Measurements from ENCODE around the gene KRTAP10-12. TPM values are rescaled to one million over a fixed set of nuclear protein-coding genes. Genes with fewer than 3 reads are reported as not detected.

Gene KRTAP10-12
- polyA plus RNA-seq, 1 experiment, result not detected

DNA sequence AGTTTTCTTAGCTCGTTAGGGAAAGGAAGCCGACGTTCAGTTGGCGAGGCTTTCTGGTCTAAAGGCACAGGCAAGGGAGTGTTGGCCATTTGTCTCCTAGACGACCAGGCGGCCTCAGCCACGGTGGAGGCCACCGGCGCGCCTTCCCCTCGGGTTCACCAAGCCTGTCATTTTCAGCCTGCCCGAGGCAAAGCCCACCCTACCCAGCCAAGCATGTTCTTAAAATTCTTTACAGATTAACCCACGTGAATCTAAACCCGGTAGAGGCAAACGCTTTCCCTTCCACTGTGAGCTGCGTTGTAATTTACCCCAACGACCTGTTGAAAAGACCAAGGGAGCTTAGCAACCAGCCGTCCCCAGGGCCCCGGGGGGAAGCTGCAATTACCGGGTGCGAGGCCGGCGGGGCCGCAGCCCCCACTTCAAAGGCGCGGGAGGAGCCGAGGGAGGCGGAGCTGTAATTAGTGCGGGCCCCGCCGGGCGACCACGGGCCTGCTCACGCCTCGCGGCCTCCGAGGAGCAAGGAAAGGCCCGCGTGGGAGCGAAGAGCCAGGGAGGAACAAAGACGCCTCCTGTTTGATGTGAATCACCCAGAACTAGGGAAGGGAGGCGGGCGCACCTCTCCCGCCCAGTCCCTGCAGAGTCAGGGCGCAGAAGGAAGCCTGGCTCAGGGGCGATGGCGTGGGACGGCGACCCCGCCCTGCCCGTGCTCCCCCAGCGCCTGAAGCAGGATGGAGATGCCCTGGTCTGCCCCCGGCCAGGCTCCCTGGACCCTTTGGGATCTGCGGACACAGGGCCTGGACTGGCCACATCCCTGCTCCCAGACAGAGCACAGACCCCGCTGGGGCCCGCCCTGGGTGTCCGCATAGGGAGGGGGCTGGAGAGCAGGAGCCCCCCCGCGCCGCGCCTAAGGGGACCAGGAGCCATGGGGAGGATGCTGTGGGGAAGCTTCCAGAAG lies 26.5 kb downstream of the KRTAP10-12 start:
- POLR2A ChIA-PET, result no interaction called here
- Histone ChIP-seq H3K36me3 (ENCODE audit: control insufficient read depth, insufficient read depth, low read length) (no peaks in the 10 kb centered on the region), H3K4me3 (ENCODE audit: low read depth, low read length) (no peak overlapping the region), H3K27me3 (ENCODE audit: control insufficient read depth, insufficient read depth, low read length) (peaks cover 12% of the 10 kb centered on the region)
- TF ChIP-seq, protein P1, sequence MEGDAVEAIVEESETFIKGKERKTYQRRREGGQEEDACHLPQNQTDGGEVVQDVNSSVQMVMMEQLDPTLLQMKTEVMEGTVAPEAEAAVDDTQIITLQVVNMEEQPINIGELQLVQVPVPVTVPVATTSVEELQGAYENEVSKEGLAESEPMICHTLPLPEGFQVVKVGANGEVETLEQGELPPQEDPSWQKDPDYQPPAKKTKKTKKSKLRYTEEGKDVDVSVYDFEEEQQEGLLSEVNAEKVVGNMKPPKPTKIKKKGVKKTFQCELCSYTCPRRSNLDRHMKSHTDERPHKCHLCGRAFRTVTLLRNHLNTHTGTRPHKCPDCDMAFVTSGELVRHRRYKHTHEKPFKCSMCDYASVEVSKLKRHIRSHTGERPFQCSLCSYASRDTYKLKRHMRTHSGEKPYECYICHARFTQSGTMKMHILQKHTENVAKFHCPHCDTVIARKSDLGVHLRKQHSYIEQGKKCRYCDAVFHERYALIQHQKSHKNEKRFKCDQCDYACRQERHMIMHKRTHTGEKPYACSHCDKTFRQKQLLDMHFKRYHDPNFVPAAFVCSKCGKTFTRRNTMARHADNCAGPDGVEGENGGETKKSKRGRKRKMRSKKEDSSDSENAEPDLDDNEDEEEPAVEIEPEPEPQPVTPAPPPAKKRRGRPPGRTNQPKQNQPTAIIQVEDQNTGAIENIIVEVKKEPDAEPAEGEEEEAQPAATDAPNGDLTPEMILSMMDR (IDR thresholded peaks at IDR 0.05; ENCODE audit: insufficient read depth, low read depth, low read length), result no peak
- DNase-seq (ENCODE audit: low read depth), result no peak
- CTCF ChIA-PET, result no interaction called here

DNA sequence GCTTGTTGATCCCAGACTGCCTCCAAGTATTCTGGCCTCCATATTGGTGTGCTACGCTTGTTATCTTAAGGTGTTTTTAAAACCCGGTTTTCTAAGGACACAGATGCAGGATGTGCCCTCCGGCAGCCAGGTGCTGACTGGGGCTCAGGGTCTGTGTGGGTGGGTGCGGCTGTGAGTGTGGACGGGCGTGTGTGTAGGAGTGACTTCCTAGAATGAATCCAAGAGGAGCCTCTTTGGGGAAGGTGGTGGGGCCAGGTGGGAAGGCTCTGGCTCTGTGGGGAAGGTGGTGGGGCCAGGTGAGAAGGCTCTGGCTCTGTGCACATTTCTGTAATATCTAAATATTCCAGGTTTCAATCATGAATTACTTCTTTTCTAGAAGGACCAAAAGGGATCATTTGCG lies 27.2 kb downstream of the KRTAP10-12 start:
- Histone ChIP-seq H3K27me3 (ENCODE audit: control insufficient read depth, insufficient read depth, low read length) (peaks cover 10% of the 10 kb centered on the region), H3K4me3 (ENCODE audit: low read depth, low read length) (no peak overlapping the region), H3K36me3 (ENCODE audit: control insufficient read depth, insufficient read depth, low read length) (no peaks in the 10 kb centered on the region)
- POLR2A ChIA-PET, result no interaction called here
- CTCF ChIA-PET, result no interaction called here
- no peak for DNase-seq (ENCODE audit: low read depth)
- TF ChIP-seq, protein P1 (IDR thresholded peaks at IDR 0.05; ENCODE audit: insufficient read depth, low read depth, low read length), result no peak

DNA sequence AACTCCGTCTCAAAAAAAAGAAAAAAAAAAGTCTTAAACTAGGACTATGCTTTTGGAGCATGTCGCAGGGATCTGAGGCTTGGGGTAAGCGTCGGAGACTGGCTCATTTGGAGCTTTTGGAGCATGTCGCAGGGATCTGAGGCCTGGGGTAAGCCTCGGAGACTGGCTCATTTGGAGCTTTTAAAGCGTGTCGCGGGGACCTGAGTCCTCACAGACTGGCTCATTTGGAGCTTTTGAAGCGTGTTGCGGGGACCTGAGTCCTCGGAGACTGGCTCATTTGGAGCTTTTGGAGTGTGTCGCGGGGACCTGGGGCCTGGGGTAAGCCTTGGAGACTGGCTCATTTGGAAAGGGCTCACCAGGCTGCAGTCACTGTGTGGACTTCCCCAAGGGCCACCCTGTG lies 28.0 kb downstream of the KRTAP10-12 start:
- no peaks in the 10 kb centered on the region for H3K36me3 ChIP-seq (ENCODE audit: control insufficient read depth, insufficient read depth, low read length)
- H3K4me3 ChIP-seq (ENCODE audit: low read depth, low read length), result no peak overlapping the region
- ChIA-PET CTCF (no interaction called here), POLR2A (no interaction called here)
- no peak for DNase-seq (ENCODE audit: low read depth)
- H3K27me3 ChIP-seq (ENCODE audit: control insufficient read depth, insufficient read depth, low read length), result peaks cover 10% of the 10 kb centered on the region
- TF ChIP-seq, protein P1 (IDR thresholded peaks at IDR 0.05; ENCODE audit: insufficient read depth, low read depth, low read length), result no peak

DNA sequence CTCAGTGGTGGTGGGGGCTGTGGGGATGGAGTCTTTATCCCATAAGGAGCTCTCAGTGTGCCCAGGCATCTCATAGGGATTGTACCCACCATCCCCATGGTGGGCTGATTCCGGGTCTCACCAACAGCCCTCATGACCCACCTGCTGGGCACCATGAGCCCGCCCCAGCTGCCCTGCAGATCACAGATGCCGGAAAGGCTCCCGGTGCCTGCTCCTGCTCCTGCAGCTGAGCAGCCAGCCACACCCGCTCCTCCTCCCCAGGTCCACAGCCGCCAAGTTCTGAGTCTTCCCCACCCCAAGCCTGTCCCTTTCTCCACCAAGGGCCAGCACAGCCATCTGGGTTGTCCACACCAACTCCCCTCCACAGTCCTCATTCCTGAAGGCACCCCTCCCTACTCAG lies 29.9 kb downstream of the KRTAP10-12 start:
- H3K36me3 ChIP-seq (ENCODE audit: control insufficient read depth, insufficient read depth, low read length), result no peaks in the 10 kb centered on the region
- CTCF ChIA-PET, result no interaction called here
- H3K4me3 ChIP-seq (ENCODE audit: low read depth, low read length), result no peak overlapping the region
- TF ChIP-seq, protein P1 (IDR thresholded peaks at IDR 0.05; ENCODE audit: insufficient read depth, low read depth, low read length), result no peak
- H3K27me3 ChIP-seq (ENCODE audit: control insufficient read depth, insufficient read depth, low read length), result peaks cover 13% of the 10 kb centered on the region
- DNase-seq (ENCODE audit: low read depth), result no peak
- POLR2A ChIA-PET, result no interaction called here

DNA sequence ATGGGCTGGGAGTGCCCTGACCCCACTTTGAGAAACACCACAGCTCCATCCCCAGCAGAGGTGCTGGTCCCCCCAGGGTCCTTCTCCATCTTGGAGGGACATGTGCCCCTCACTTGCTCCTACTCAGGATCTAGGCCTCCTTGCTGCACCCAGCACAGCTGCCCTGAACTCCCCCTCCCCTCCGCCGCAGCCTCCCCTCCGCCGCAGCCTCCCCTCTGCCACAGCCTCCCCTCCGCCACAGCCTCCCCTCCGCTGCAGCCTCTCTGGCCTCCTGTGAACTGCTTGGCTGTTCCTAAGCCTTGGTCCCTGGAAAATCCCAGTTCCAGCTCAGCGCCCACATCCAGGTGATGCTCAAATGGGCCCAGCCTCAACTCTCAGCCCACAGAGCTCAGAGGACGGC lies 30.3 kb downstream of the KRTAP10-12 start:
- H3K36me3 ChIP-seq (ENCODE audit: control insufficient read depth, insufficient read depth, low read length), result no peaks in the 10 kb centered on the region
- no peak for DNase-seq (ENCODE audit: low read depth)
- TF ChIP-seq, protein P1 (IDR thresholded peaks at IDR 0.05; ENCODE audit: insufficient read depth, low read depth, low read length), result no peak
- no peak overlapping the region for H3K4me3 ChIP-seq (ENCODE audit: low read depth, low read length)
- CTCF ChIA-PET, result no interaction called here
- H3K27me3 ChIP-seq (ENCODE audit: control insufficient read depth, insufficient read depth, low read length), result peaks cover 13% of the 10 kb centered on the region
- POLR2A ChIA-PET, result no interaction called here
